ENCODE data around the gene PMFBP1.

The PMFBP1 gene

GRCh38 chr16:72179204-72179970 lies 7.4 kb upstream of the PMFBP1 start:
- Mint-ChIP-seq H3K27me3 (ENCODE audit: low read depth, poor library complexity) (peaks cover 3% of the 10 kb centered on the region), H3K4me1 (peaks cover 5% of the 10 kb centered on the region), H3K4me3 (no peak overlapping the region), H3K36me3 (ENCODE audit: low read depth) (peaks cover 10% of the 10 kb centered on the region), H3K27ac (no peak overlapping the region), H3K9me3 (peaks cover 13% of the 10 kb centered on the region)
- TF ChIP-seq, protein P1, sequence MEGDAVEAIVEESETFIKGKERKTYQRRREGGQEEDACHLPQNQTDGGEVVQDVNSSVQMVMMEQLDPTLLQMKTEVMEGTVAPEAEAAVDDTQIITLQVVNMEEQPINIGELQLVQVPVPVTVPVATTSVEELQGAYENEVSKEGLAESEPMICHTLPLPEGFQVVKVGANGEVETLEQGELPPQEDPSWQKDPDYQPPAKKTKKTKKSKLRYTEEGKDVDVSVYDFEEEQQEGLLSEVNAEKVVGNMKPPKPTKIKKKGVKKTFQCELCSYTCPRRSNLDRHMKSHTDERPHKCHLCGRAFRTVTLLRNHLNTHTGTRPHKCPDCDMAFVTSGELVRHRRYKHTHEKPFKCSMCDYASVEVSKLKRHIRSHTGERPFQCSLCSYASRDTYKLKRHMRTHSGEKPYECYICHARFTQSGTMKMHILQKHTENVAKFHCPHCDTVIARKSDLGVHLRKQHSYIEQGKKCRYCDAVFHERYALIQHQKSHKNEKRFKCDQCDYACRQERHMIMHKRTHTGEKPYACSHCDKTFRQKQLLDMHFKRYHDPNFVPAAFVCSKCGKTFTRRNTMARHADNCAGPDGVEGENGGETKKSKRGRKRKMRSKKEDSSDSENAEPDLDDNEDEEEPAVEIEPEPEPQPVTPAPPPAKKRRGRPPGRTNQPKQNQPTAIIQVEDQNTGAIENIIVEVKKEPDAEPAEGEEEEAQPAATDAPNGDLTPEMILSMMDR (IDR thresholded peaks at IDR 0.05): no peak
- DNase-seq: no peak

- H3K27ac Mint-ChIP-seq: no peak overlapping the region
- no peaks in the 10 kb centered on the region for H3K27me3 Mint-ChIP-seq (ENCODE audit: low read depth, poor library complexity)
- TF ChIP-seq, protein P1 (IDR thresholded peaks at IDR 0.05): no peak
- H3K4me3 Mint-ChIP-seq: no peak overlapping the region
- H3K36me3 Mint-ChIP-seq (ENCODE audit: low read depth): peaks cover 13% of the 10 kb centered on the region
- peaks cover 13% of the 10 kb centered on the region for H3K9me3 Mint-ChIP-seq
- H3K4me1 Mint-ChIP-seq: peaks cover under 1% of the 10 kb centered on the region
- DNase-seq: no peak
These were observed 2.8 kb upstream of the PMFBP1 start for GRCh38 chr16:72174726-72175125.

- DNase-seq: no peak
- peaks cover 13% of the 10 kb centered on the region for H3K9me3 Mint-ChIP-seq
- H3K27me3 Mint-ChIP-seq (ENCODE audit: low read depth, poor library complexity): no peaks in the 10 kb centered on the region
- peaks cover 13% of the 10 kb centered on the region for H3K36me3 Mint-ChIP-seq (ENCODE audit: low read depth)
- no peak overlapping the region for H3K4me3 Mint-ChIP-seq
- no peaks in the 10 kb centered on the region for H3K4me1 Mint-ChIP-seq
- H3K27ac Mint-ChIP-seq: no peak overlapping the region
- TF ChIP-seq, protein P1 (IDR thresholded peaks at IDR 0.05): no peak
These were observed 2.0 kb upstream of the PMFBP1 start for GRCh38 chr16:72173997-72174396.

GRCh38 chr16:72171236-72171635 lies 719 bp downstream of the PMFBP1 start:
- Mint-ChIP-seq H3K36me3 (ENCODE audit: low read depth) (peaks cover 3% of the 10 kb centered on the region), H3K4me3 (no peak overlapping the region), H3K27me3 (ENCODE audit: low read depth, poor library complexity) (no peaks in the 10 kb centered on the region), H3K27ac (no peak overlapping the region), H3K9me3 (peaks cover 6% of the 10 kb centered on the region), H3K4me1 (no peaks in the 10 kb centered on the region)
- no peak for DNase-seq
- TF ChIP-seq, protein P1 (IDR thresholded peaks at IDR 0.05): no peak

- Mint-ChIP-seq H3K27me3 (ENCODE audit: low read depth, poor library complexity) (peaks cover 5% of the 10 kb centered on the region), H3K27ac (no peak overlapping the region), H3K4me3 (no peak overlapping the region), H3K9me3 (peaks cover 7% of the 10 kb centered on the region), H3K4me1 (no peaks in the 10 kb centered on the region), H3K36me3 (ENCODE audit: low read depth) (peaks cover 9% of the 10 kb centered on the region)
- TF ChIP-seq, protein P1 (IDR thresholded peaks at IDR 0.05): no peak
- DNase-seq: no peak
These were observed 2.2 kb downstream of the PMFBP1 start for GRCh38 chr16:72169708-72170107.

- no peak for DNase-seq
- H3K4me1 Mint-ChIP-seq: no peaks in the 10 kb centered on the region
- TF ChIP-seq, protein P1 (IDR thresholded peaks at IDR 0.05): no peak
- H3K27me3 Mint-ChIP-seq (ENCODE audit: low read depth, poor library complexity): peaks cover 9% of the 10 kb centered on the region
- H3K4me3 Mint-ChIP-seq: no peak overlapping the region
- peaks cover 11% of the 10 kb centered on the region for H3K36me3 Mint-ChIP-seq (ENCODE audit: low read depth)
- peaks cover 8% of the 10 kb centered on the region for H3K9me3 Mint-ChIP-seq
- no peak overlapping the region for H3K27ac Mint-ChIP-seq
These were observed 3.6 kb downstream of the PMFBP1 start for GRCh38 chr16:72168365-72168764.
